Measurements from ENCODE around the gene ABI3.

ABI3 gene

GRCh38 chr17:49234509-49235080, 24.1 kb downstream of the ABI3 start:
- TF ChIP-seq CTCF (IDR thresholded peaks at IDR 0.05) = no peak
- no peak for TF ChIP-seq ZFX (IDR thresholded peaks at IDR 0.05; ENCODE audit: borderline replicate concordance)
- no peak overlapping the region for H3K27ac ChIP-seq

GRCh38 chr17:49235896-49236295, 25.4 kb downstream of the ABI3 start:
- no peak overlapping the region for H3K27ac ChIP-seq
- TF ChIP-seq CTCF (IDR thresholded peaks at IDR 0.05) (no peak), ZFX (IDR thresholded peaks at IDR 0.05; ENCODE audit: borderline replicate concordance) (no peak)

- no peak overlapping the region for H3K27ac ChIP-seq
- no peak for TF ChIP-seq ZFX (IDR thresholded peaks at IDR 0.05; ENCODE audit: borderline replicate concordance)
- TF ChIP-seq CTCF (IDR thresholded peaks at IDR 0.05) = no peak
These were observed 29.5 kb downstream of the ABI3 start for GRCh38 chr17:49239963-49240362.

- no peak for TF ChIP-seq ZFX (IDR thresholded peaks at IDR 0.05; ENCODE audit: borderline replicate concordance)
- no peak for TF ChIP-seq CTCF (IDR thresholded peaks at IDR 0.05)
- no peak overlapping the region for H3K27ac ChIP-seq
These were observed 30.1 kb downstream of the ABI3 start for GRCh38 chr17:49240619-49241018.

- no peak overlapping the region for H3K27ac ChIP-seq
- no peak for TF ChIP-seq ZFX (IDR thresholded peaks at IDR 0.05; ENCODE audit: borderline replicate concordance)
- TF ChIP-seq CTCF (IDR thresholded peaks at IDR 0.05) = no peak
These were observed 30.5 kb downstream of the ABI3 start for GRCh38 chr17:49241040-49241439.

- no peak overlapping the region for H3K27ac ChIP-seq
- TF ChIP-seq ZFX (IDR thresholded peaks at IDR 0.05; ENCODE audit: borderline replicate concordance) = no peak
These were observed 31.3 kb downstream of the ABI3 start for GRCh38 chr17:49241692-49242397.

GRCh38 chr17:49242813-49243212, 32.3 kb downstream of the ABI3 start:
- H3K27ac ChIP-seq = no peak overlapping the region
- no peak for TF ChIP-seq CTCF (IDR thresholded peaks at IDR 0.05)
- no peak for TF ChIP-seq ZFX (IDR thresholded peaks at IDR 0.05; ENCODE audit: borderline replicate concordance)
